HG02852 (cell line): ENCODE data around the gene SPINK6.

Experiments
- ATAC-seq: cut with Tn5 transposase; IDR thresholded peaks from one replicate; pipeline ENCODE4 v1.9.1; 2021; ENCODE audit warnings: mild to moderate bottlenecking, moderate library complexity; ENCODE audit not compliant: unreplicated experiment

The SPINK6 gene

DNA sequence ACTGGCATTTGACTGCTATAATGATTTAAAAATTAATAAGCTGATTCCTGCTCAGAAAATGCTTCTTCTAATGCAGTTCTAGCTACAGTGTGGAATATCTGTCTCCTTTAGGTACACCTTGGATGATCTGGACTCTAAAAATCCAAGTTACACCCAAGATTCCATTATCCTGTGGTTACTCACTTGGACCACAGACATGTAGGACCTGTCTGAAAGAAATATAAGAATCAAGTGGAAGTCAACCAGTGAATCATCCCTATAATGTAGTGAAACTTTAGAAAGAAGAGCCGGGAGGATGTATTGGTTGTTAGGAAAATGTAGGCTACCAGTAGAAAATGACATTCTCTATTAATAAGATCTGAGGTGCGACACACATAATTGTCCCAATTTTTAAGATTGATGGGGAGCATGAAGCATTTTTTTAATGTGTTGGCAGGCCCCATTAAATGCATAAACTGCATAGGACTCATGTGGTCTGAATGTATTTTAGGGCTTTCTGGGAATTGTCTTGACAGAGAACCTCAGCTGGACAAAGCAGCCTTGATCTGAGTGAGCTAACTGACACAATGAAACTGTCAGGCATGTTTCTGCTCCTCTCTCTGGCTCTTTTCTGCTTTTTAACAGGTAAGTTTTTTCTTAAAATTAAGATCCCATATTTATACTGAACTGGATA is at the start of gene SPINK6:
SPINK6 (plus strand) TSS at position 512 of the 673 bp plus-strand sequence; CDS start at position 567, 55 bp downstream.
- no peak for ATAC-seq

DNA sequence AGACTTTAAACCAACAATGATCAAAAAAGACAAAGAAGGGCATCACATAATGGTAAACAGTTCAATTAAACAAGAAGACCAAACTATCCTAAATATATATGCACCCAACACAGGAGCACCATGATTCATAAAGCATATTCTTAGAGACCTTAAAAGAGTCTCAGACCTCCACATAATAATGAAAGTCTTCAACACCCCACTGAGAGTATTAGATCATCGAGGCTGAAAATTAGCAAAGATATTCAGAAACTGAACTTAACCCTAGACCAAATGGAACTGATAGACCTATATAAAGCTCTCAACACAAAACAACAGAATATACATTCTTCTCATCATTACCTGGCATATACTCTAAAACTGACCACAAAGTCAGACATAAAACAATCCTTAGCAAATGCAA is 46.2 kb upstream of the SPINK6 start:
- no peak for ATAC-seq

DNA sequence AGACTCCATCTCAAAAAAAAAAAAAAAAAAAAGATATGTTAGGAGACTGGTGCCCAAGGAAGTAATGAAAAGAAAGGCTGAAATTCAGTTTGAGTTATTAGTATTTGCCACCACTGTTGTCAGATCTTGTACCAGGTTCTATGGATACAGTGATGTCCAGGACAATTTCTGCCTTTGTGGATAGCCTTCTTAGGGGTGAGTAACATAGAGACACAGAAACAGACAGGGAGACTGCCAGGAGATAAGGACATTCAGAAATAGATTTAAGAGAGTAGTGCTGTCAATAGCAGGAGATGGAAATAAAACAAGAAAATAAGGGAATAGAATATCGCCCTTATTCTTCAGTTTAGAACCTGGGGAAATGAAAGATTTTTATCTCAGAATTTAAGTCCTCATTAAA is 40.8 kb upstream of the SPINK6 start:
- no peak for ATAC-seq

DNA sequence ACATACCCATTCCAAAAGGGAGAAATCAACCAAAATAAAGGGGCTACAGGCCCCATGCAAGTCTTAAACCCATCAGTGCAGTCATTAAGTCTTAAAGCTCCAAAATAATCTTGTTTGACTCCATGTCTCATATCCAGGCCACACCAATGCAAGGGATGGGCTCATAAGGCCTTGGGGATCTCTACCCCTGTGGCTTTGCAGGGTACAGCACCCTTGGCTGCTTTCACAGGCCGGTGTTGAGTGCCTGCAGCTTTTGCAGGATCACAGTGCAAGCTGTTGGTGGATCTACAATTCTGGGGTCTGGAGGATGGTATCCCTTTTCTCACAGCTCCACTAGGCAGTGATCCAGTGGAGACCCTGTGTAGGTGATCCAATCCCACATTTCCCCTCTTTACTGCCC is 39.5 kb upstream of the SPINK6 start:
- ATAC-seq: no peak

DNA sequence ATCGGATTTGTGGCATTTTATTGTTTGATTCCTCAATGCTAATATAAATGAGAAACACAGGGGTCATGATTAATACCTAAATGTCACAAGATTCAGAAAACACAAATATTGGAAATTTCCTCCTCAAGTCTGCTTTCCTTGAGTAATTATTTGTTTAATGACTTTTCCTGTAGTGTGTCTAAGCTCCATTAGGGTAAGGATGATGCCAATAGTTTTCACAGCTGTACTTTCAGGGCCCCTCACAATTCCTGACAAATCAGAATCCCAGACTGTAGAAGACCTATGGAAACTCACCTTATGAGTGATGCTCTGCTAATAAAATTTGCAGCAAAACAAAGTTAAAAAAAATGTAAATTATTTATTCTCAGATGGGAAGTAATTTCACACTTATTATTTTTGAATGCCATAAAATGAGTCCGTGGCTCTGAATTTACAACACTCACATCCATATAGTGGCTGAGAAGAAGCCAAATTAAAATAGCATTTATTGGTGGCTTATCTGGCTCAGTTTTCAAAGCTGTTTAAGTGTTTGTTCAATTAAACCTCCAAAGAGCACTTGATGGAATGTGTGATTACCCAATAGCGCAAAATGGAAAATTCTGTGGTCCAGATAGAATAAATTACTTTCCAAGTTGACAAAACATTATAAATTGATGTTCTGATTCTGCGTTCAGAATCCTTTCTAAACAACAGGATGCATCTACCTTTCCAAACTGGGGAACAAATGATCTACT is 36.1 kb upstream of the SPINK6 start:
- no peak for ATAC-seq

- no peak for ATAC-seq
Observed at GRCh38 chr5:148168246-148168645, 34.6 kb upstream of the SPINK6 start, which contains the start of gene SPINK14. TSS of gene SPINK14 (plus strand) at chr5:148168546. CDS start at chr5:148169733, 1,187 bp downstream.

GRCh38 chr5:148172377-148172776 is 30.5 kb upstream of the SPINK6 start:
- ATAC-seq: no peak

GRCh38 chr5:148176480-148176879 is 26.4 kb upstream of the SPINK6 start:
- ATAC-seq: no peak

DNA sequence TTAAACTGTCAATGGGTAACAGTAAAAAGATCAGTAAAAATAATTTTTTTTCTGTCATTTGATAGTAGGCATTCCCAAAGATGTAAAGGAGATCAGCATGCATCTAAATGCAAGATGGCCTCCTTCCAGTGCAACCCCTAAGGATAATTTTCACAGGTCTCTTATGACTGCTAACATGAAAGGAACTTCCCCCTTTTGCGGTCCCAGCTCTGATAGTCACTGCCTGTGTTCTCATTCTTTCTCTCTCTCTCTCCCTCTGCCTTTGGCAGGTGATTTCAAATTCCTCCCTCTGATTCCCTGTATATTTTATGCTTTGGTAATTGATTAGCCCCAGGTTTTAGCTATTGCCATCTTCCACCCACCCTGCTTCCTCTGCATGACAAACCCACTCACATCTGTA is 25.6 kb upstream of the SPINK6 start:
- ATAC-seq: no peak

DNA sequence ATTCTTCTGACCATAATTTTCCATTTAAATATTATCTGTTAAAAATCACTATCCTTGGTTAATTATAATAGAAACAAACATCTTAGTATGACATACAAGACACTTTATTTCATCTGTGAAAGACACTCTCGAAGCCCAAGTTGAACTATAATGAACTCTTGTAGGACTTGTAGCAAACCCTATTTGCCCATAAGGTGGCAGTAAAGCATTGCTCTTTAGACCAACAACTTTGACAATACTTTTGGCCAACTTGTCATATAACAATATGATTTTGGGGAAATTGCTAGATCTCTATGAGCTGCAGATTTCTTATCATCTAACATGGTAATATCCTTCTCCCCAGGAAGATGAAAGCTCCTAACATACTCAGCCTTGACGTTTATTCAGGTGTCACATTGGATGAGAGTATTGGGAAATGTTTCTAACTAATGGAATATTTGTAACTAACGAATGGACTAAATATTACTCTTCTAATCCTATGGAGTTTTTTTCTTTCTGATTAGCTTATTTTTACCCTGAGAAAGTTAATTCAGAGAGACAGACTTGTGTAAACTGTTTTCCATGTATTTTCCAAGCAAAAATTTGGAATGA is 23.5 kb upstream of the SPINK6 start:
- peak; percentile 69 for ATAC-seq

GRCh38 chr5:148186248-148187003 is 16.4 kb upstream of the SPINK6 start:
- peak; percentile 74 for ATAC-seq

GRCh38 chr5:148191010-148191409 is 11.8 kb upstream of the SPINK6 start:
- no peak for ATAC-seq

- no peak for ATAC-seq
Observed at GRCh38 chr5:148193202-148193601, 9.6 kb upstream of the SPINK6 start.

DNA sequence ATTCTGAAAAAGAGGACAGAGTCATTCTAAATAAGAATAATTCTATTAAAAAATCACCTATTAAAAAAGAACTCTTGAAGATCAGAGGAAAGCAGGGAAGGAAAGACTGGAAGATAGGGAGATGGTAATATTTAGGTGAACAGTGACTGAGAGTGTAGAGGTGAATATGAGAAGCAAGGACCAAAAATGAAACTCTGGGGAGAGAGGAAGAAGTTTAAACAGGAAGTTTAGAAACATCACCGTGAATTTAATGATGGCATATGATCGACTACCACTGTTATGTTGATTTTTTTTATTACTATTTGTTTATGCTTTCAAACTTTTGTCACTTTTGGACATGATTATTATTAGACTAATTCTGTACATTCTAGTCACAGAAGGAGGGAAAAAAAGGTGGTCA is 1.7 kb upstream of the SPINK6 start:
- no peak for ATAC-seq

DNA sequence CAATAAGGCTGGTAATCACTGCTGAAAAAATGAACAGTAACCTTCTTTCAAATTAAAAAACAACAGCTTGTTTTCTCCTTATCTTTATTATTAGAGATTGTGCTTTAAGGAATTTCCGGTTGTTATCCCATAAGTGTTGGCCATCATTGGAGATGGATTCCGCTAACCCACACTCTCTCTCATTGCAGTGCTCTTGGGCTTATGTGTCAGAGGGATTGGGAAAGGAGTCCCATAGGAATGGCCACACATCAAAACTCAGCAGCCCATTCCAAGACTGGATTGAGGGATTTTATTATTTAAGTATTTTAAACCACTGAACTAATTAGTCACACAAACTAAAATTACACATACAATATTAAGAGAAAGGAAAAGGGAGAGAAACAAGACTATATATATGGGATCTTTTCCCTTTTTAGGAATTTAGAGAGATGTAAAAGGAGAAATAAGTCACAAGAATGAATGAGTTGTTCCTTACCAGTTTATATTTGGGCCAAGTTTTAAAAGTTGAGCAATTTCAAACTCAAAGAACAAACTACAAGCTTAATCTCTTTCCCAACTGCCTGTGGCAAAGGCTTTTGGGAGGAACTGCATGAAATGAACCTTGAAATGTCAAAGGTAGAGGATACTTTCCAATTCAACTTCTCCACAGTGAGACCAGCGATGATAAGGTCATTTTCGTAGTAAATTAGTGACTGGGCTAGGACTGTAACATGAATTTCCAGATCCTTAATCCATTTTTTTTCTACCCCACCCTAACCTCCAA is 2.4 kb downstream of the SPINK6 start:
- no peak for ATAC-seq

GRCh38 chr5:148205865-148206264 is 3.0 kb downstream of the SPINK6 start:
- no peak for ATAC-seq

DNA sequence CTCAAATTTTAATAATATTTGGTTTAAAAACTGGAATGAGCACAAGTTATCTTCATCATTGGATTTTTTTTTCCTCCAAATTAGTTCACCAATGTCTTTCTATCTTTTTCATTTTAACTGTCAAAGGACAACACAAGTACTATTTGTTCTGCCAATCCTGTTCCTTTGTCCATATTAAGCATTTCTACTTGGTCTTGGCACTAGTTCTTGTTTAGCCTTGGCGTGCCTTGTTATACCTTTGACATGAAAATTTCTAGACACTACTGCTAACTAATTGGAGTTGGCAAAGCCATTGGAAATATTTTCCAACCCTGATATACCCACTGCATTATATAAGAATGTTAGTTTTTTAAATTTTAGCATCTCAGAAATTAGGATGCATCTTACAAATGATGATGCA is 3.8 kb downstream of the SPINK6 start:
- no peak for ATAC-seq

DNA sequence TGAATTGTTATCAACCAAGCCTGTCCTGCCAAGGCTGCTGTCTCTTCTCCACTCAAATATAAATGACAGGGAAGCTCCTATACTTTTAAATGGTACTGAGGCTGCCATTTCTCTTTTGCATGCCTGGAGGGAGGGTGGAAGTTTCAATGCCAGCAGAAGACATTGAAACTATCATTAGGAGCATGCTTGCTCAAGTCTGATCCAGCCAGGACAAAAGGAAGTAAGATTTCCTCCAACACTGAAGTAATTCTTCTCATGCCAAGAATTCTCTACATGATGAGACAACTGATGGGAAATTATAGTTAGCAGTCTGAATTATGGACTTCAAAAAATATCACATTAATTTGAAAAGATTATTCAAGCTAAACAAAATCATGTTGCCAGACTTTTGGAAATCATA is 5.4 kb downstream of the SPINK6 start:
- no peak for ATAC-seq

DNA sequence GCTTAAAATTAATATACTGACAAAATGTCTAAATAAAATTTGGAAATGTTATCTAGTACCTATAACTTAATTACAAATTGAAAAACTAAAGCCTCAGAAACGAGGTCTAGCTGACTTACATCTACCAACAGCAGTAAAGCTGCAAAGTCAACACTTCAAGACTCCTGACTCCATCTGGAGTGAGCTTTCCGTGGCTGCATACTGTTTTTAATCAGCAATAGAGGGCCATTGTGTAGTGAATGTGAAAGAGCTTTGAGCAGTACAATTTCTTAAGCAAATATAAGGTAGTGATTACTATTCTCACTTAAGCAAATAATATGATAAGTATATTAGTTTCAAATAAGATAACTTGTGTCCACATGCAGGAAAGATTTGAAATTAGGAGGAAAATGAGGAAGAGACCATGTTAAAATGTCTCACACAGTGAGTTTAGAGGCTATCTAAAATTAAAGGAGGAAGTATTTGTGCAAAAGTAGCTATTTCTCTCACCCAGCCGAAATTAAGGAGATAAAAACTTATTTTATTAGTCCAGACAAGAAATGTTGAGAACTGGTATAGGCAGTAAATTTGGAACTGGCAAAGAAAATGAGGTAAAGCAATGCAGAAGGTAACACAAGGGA is 6.4 kb downstream of the SPINK6 start:
- ATAC-seq: no peak

GRCh38 chr5:148214665-148215185 is 11.9 kb downstream of the SPINK6 start:
- ATAC-seq: no peak
